ENCODE measurements around the gene SLCO3A1.

Gene SLCO3A1

GRCh38 chr15:91862891-91863504 lies 9.5 kb downstream of the SLCO3A1 start:
- Histone ChIP-seq H3K27me3 (ENCODE audit: control insufficient read depth, insufficient read depth, low read length) (no peaks in the 10 kb centered on the region), H3K4me2 (ENCODE audit: low read length) (no peak overlapping the region), H3K79me2 (peaks cover 31% of the 10 kb centered on the region), H3K9me3 (ENCODE audit: control insufficient read depth, low read length) (no peaks in the 10 kb centered on the region), H3K4me3 (ENCODE audit: low read depth, low read length) (no peak overlapping the region), H3K4me1 (peaks cover 6% of the 10 kb centered on the region), H3K9ac (no peak overlapping the region), H3K27ac (no peak overlapping the region), H2AFZ (no peak overlapping the region), H3K36me3 (ENCODE audit: control insufficient read depth, insufficient read depth, low read length) (no peaks in the 10 kb centered on the region)
- no peak for TF ChIP-seq CTCF (IDR thresholded peaks at IDR 0.05)

- TF ChIP-seq CTCF (IDR thresholded peaks at IDR 0.05) = no peak
- H3K4me2 ChIP-seq (ENCODE audit: low read length) = no peak overlapping the region
- H3K4me3 ChIP-seq (ENCODE audit: low read depth, low read length) = no peak overlapping the region
- H3K36me3 ChIP-seq (ENCODE audit: control insufficient read depth, insufficient read depth, low read length) = no peaks in the 10 kb centered on the region
- no peaks in the 10 kb centered on the region for H3K27me3 ChIP-seq (ENCODE audit: control insufficient read depth, insufficient read depth, low read length)
- H3K27ac ChIP-seq = no peak overlapping the region
- H3K9me3 ChIP-seq (ENCODE audit: control insufficient read depth, low read length) = no peaks in the 10 kb centered on the region
- no peak overlapping the region for H3K9ac ChIP-seq
- H3K79me2 ChIP-seq = peaks cover 31% of the 10 kb centered on the region
- H3K4me1 ChIP-seq = peaks cover 6% of the 10 kb centered on the region
- no peak overlapping the region for H2AFZ ChIP-seq
These were observed 10.2 kb downstream of the SLCO3A1 start for GRCh38 chr15:91863621-91864255.

GRCh38 chr15:91864664-91865063 lies 11.2 kb downstream of the SLCO3A1 start:
- no peak overlapping the region for H3K9ac ChIP-seq
- H3K4me1 ChIP-seq = peaks cover 6% of the 10 kb centered on the region
- H3K36me3 ChIP-seq (ENCODE audit: control insufficient read depth, insufficient read depth, low read length) = no peaks in the 10 kb centered on the region
- H3K4me3 ChIP-seq (ENCODE audit: low read depth, low read length) = no peak overlapping the region
- H3K79me2 ChIP-seq = peaks cover 31% of the 10 kb centered on the region
- no peak for TF ChIP-seq CTCF (IDR thresholded peaks at IDR 0.05)
- no peaks in the 10 kb centered on the region for H3K27me3 ChIP-seq (ENCODE audit: control insufficient read depth, insufficient read depth, low read length)
- no peaks in the 10 kb centered on the region for H3K9me3 ChIP-seq (ENCODE audit: control insufficient read depth, low read length)
- no peak overlapping the region for H2AFZ ChIP-seq
- H3K4me2 ChIP-seq (ENCODE audit: low read length) = no peak overlapping the region
- H3K27ac ChIP-seq = no peak overlapping the region

- Histone ChIP-seq H3K9ac (no peak overlapping the region), H3K9me3 (ENCODE audit: control insufficient read depth, low read length) (no peaks in the 10 kb centered on the region), H3K36me3 (ENCODE audit: control insufficient read depth, insufficient read depth, low read length) (no peaks in the 10 kb centered on the region), H3K27ac (peak overlapping the region; percentile 53), H3K4me1 (peaks cover 6% of the 10 kb centered on the region), H2AFZ (no peak overlapping the region), H3K79me2 (peaks cover 28% of the 10 kb centered on the region), H3K27me3 (ENCODE audit: control insufficient read depth, insufficient read depth, low read length) (no peaks in the 10 kb centered on the region), H3K4me2 (ENCODE audit: low read length) (no peak overlapping the region), H3K4me3 (ENCODE audit: low read depth, low read length) (no peak overlapping the region)
- TF ChIP-seq CTCF (IDR thresholded peaks at IDR 0.05) = no peak
These were observed 12.0 kb downstream of the SLCO3A1 start for GRCh38 chr15:91865486-91865885.

- H3K4me1 ChIP-seq = peaks cover 6% of the 10 kb centered on the region
- H3K4me2 ChIP-seq (ENCODE audit: low read length) = no peak overlapping the region
- no peaks in the 10 kb centered on the region for H3K36me3 ChIP-seq (ENCODE audit: control insufficient read depth, insufficient read depth, low read length)
- peak overlapping the region; percentile 53 for H3K27ac ChIP-seq
- TF ChIP-seq CTCF (IDR thresholded peaks at IDR 0.05) = no peak
- H2AFZ ChIP-seq = no peak overlapping the region
- H3K27me3 ChIP-seq (ENCODE audit: control insufficient read depth, insufficient read depth, low read length) = no peaks in the 10 kb centered on the region
- H3K9ac ChIP-seq = no peak overlapping the region
- H3K4me3 ChIP-seq (ENCODE audit: low read depth, low read length) = no peak overlapping the region
- peaks cover 24% of the 10 kb centered on the region for H3K79me2 ChIP-seq
- H3K9me3 ChIP-seq (ENCODE audit: control insufficient read depth, low read length) = no peaks in the 10 kb centered on the region
These were observed 12.4 kb downstream of the SLCO3A1 start for GRCh38 chr15:91865950-91866349.
